ENCODE data around the gene BTN1A1.

The BTN1A1 gene

DNA sequence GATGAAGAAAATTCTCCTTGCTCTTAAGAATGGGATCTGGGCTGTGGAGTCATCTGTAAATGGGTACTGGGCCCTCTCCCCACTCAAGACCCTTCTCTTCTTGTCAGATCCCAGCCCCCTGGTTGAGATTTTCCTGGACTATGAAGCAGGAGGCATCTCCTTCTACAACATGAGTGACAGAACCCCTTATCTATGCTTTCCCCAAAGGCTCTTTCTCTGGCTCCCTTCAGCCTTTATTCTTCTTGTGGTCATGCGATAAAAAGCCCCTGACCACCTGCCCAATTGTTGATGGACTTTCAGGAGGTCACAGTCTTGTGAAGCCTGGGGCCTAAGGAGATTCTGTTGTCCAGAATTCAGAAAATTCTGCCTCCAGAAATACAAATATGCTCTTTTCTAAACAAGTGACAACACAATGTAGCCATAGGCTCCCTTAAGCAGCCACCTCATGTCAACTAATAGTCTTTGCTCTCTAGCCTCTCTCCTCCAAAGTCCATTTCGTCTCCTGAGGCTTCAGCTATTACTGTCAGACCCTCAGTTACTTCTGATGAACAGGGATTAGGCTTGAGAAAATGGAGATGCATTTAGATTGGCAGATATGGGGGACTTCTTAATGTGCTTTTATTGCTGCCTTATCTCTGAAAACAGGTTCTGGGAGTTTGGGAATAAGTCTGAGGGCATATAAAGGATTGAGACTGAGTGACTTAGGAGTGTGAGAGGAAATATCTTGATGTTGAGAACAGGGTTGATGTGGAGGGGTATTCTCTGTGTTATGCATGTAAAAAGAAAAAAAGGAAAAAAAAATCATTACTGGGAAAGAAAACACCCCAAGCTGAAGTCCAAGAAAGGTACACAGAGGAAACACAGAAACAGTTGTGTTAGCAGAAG, 21.8 kb upstream of the BTN1A1 start:
- TF ChIP-seq, protein P1, sequence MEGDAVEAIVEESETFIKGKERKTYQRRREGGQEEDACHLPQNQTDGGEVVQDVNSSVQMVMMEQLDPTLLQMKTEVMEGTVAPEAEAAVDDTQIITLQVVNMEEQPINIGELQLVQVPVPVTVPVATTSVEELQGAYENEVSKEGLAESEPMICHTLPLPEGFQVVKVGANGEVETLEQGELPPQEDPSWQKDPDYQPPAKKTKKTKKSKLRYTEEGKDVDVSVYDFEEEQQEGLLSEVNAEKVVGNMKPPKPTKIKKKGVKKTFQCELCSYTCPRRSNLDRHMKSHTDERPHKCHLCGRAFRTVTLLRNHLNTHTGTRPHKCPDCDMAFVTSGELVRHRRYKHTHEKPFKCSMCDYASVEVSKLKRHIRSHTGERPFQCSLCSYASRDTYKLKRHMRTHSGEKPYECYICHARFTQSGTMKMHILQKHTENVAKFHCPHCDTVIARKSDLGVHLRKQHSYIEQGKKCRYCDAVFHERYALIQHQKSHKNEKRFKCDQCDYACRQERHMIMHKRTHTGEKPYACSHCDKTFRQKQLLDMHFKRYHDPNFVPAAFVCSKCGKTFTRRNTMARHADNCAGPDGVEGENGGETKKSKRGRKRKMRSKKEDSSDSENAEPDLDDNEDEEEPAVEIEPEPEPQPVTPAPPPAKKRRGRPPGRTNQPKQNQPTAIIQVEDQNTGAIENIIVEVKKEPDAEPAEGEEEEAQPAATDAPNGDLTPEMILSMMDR (conservative IDR thresholded peaks at IDR 0.05), result no peak
- no peak overlapping the region for H3K27ac ChIP-seq

DNA sequence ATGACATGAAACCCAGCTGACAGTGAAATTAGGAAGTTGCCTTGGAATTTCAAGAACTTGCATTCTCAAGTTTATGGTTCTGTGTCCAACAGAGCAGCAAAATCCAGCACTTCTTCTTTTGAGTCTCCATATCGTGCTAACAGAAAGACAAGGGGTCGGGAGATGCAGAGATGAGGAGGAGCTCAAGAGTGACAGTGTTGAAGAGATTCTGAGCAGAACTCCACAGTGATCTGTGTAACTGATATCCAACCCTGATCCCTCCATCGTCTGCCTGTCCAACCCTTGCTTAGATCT, 21.2 kb upstream of the BTN1A1 start:
- no peak overlapping the region for H3K27ac ChIP-seq

DNA sequence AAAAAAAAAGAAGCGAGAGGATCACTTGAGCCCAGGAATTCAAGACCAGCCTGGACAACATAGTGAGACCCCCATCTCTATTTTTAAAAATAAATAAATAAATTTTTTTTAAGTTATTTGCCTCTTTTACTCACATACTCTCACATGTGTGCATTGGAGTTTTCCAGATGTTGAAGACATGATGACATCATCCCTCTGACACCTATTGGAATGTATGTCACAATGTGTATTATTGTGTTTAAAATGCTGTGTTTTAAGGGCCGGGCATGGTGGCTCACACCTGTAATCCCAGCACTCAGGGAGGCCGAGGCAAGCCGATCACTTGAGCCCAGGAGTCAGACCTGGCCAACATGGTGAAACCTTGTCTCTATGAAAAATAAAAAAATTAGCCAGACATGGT, 17.8 kb upstream of the BTN1A1 start:
- TF ChIP-seq, protein P1 (conservative IDR thresholded peaks at IDR 0.05), result no peak
- H3K27ac ChIP-seq, result no peak overlapping the region

More for the DNA sequence above, 21.2 kb upstream of the BTN1A1 start:
- TF ChIP-seq, protein P1 (conservative IDR thresholded peaks at IDR 0.05), result no peak

DNA sequence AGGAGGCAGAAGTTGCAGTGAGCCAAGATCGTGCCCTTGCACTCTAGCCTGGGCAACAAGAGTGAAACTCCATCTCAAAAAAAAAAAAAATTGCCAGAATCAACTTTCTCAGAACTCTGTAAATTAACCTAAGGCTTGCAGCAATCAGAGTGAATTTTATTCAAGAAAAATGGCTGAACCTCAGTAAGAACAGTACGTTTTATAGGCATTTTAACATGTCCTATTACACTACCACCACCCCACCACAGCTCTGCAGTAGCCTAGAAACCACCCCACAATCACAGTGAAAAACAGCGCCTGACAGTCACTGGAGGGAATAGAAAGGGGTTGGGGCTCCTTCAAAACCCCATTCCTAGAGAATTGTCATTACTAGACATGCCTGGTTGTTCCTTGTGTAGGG, 16.4 kb upstream of the BTN1A1 start:
- TF ChIP-seq, protein P1 (conservative IDR thresholded peaks at IDR 0.05), result no peak
- no peak overlapping the region for H3K27ac ChIP-seq

DNA sequence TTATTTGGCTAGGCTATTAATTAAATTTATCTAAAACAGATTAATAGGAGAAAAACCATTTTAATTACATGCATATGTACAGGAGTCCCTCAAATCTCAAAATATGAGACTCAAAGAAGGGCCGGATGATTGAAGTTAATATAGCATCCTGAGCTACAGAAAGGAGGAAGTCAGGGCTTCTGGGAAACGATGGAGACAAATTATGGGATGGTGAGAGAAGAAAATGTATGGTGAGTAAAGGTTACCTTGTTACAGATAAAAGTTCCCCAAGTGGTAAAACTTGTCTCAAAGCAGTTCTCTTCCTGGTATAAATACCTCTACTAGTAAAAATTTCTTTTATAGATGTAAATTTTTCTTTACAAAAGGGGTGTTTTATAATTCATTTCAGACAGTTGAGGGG, 15.9 kb upstream of the BTN1A1 start:
- no peak overlapping the region for H3K27ac ChIP-seq
- TF ChIP-seq, protein P1 (conservative IDR thresholded peaks at IDR 0.05), result no peak

DNA sequence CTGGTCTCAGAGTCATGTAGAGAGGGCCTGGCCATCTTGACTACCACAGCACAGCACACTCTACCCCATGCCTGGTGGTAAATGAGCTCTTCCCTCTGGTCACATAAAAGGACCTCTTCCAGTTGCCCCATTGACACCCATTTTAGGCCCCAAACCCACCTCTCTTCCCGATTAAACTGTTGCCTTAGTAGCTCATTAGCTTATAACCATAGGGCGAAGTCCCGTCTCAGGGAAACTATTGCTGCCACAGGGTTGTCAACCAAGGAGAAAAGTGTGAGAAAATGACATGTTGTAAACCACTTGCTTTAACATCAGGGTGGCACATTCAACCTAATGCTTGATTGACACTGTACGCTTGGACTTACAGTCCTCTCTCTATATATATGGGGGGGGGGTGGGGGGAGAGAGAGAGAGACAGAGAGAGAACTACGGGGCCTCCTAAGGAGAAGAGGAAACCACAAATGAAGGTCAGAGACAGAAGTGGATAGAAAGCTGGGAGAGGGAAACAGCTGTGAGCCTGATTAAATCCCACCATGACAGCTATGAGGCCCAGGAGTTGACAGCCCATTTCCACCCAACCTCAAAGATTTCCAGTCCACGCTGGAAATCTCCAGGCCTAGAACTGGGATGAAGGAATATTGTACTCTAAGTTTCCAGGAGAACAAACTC, 14.9 kb upstream of the BTN1A1 start:
- H3K27ac ChIP-seq, result no peak overlapping the region
- TF ChIP-seq, protein P1 (conservative IDR thresholded peaks at IDR 0.05), result no peak

DNA sequence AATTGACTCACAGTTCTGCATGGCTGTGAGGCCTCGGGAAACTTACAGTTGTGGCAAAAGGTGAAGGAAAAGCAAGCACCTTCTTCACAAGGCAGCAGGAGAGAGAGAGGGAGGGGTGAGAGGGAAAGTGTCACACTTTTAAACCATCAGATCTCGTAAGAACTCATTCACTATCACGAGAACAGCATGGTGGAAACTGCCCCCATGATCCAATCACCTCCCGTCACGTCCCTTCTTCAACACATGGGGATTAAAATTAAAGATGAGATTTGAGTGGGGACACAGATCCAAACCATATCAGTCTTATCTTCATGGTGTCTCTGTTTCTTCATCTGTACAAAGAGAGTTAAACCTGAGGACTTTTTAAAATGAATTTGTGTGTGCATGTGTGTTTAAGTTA, 13.7 kb upstream of the BTN1A1 start:
- no peak overlapping the region for H3K27ac ChIP-seq
- TF ChIP-seq, protein P1 (conservative IDR thresholded peaks at IDR 0.05), result no peak

Data from VCaP (cell line).